Measurements from ENCODE around the gene ANKRD61. TPM values are rescaled to one million over a fixed set of nuclear protein-coding genes. Genes with fewer than 3 reads are reported as not detected.
"Not testable (repeated sequence)": the region's sequence is repeated elsewhere in the genome, so short reads cannot be mapped to it uniquely, and the experiment has no call there.

The ANKRD61 gene
- total RNA-seq, 2 donors from 2014 or later, result not detected

DNA sequence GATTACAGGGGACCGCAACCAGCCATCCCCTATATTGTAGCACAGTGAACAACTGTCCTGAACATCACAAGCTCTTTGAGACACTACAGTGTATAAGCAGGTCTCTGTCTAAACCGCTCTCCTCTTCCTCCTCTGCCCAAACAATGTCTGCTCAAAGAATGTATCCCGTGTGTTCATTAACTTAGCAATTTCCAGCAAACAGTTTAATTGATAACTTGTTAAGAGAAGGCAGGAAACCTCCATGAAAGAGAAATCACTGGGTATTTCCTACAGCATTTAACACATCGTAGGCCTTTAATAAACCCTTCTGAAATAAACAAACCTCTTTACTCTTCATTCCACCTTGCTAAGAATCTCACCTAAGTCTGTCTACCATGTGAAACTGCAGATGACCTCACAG is 23.8 kb upstream of the ANKRD61 start:
- Mint-ChIP-seq H3K36me3 (ENCODE audit: low read depth) (peaks cover 15% of the 10 kb centered on the region), H3K9me3 (no peaks in the 10 kb centered on the region), H3K27me3 (ENCODE audit: insufficient read depth) (no peaks in the 10 kb centered on the region), H3K4me1 (peaks cover 11% of the 10 kb centered on the region), H3K27ac (peak overlapping the region; percentile 71), H3K4me3 (peak overlapping the region; percentile 85)
- Histone ChIP-seq H3K4me1 (ENCODE audit: control insufficient read depth, insufficient read depth, low read length) (no peaks in the 10 kb centered on the region), H3K36me3 (ENCODE audit: control insufficient read depth, insufficient read depth, low read length) (peaks cover 22% of the 10 kb centered on the region), H3K9me3 (ENCODE audit: control insufficient read depth, low read length) (no peaks in the 10 kb centered on the region), H3K9ac (ENCODE audit: extremely low read depth, low read length, poor library complexity, severe bottlenecking) (no peak overlapping the region), H3K27ac (ENCODE audit: low read depth, low read length) (no peak overlapping the region), H3K4me3 (ENCODE audit: low read length) (peak overlapping the region; percentile 89), H3K27me3 (ENCODE audit: control insufficient read depth, insufficient read depth, low read length, poor library complexity, severe bottlenecking) (no peaks in the 10 kb centered on the region)
- DNase-seq, result no peak
- TF ChIP-seq CTCF (conservative IDR thresholded peaks at IDR 0.05), result no peak
- WGBS, 2 experiments (ENCODE audit: insufficient coverage in 1 of 2, insufficient read length in 1 of 2), result 96 to 97% methylated on average over 3 to 4 of the region's 4 CpGs

- Mint-ChIP-seq H3K27ac (peak overlapping the region; percentile 97), H3K4me3 (peak overlapping the region; percentile 85), H3K36me3 (ENCODE audit: low read depth) (peaks cover 17% of the 10 kb centered on the region), H3K4me1 (peaks cover 17% of the 10 kb centered on the region)
- DNase-seq; H3K27ac ChIP-seq (ENCODE audit: low read depth, low read length); H3K9me3 Mint-ChIP-seq; H3K27me3 Mint-ChIP-seq (ENCODE audit: insufficient read depth); H3K4me1 ChIP-seq (ENCODE audit: control insufficient read depth, insufficient read depth, low read length); H3K27me3 ChIP-seq (ENCODE audit: control insufficient read depth, insufficient read depth, low read length, poor library complexity, severe bottlenecking); H3K9me3 ChIP-seq (ENCODE audit: control insufficient read depth, low read length): not testable (repeated sequence)
- Histone ChIP-seq H3K9ac (ENCODE audit: extremely low read depth, low read length, poor library complexity, severe bottlenecking) (peak overlapping the region; percentile 86), H3K4me3 (ENCODE audit: low read length) (peak overlapping the region; percentile 89), H3K36me3 (ENCODE audit: control insufficient read depth, insufficient read depth, low read length) (peaks cover 19% of the 10 kb centered on the region)
- WGBS, 2 experiments (ENCODE audit: insufficient coverage in 1 of 2, insufficient read length in 1 of 2), result 63 to 72% methylated on average over 10 to 23 of the region's 27 CpGs
These were observed 23.2 kb upstream of the ANKRD61 start for GRCh38 chr7:6007835-6008590.

GRCh38 chr7:6008668-6009611 is 22.2 kb upstream of the ANKRD61 start, which contains the start of the genes AIMP2 and PMS2:
AIMP2 (plus strand) TSS chr7:6009272; CDS start chr7:6009364, 92 bp downstream.
PMS2 (minus strand) TSS chr7:6009049; CDS start chr7:6009019, 30 bp downstream.
- peak within 1 kb of the TSS; percentile 85 for H3K4me3 Mint-ChIP-seq
- H3K9me3 Mint-ChIP-seq, result no peaks in the 10 kb centered on the region
- Histone ChIP-seq H3K36me3 (ENCODE audit: control insufficient read depth, insufficient read depth, low read length) (peaks cover 16% of the 10 kb centered on the region), H3K27me3 (ENCODE audit: control insufficient read depth, insufficient read depth, low read length, poor library complexity, severe bottlenecking) (no peaks in the 10 kb centered on the region), H3K4me1 (ENCODE audit: control insufficient read depth, insufficient read depth, low read length) (no peaks in the 10 kb centered on the region), H3K9ac (ENCODE audit: extremely low read depth, low read length, poor library complexity, severe bottlenecking) (peak within 1 kb of the TSS; percentile 86), H3K27ac (ENCODE audit: low read depth, low read length) (peak within 1 kb of the TSS; percentile 92), H3K9me3 (ENCODE audit: control insufficient read depth, low read length) (no peaks in the 10 kb centered on the region), H3K4me3 (ENCODE audit: low read length) (peak within 1 kb of the TSS; percentile 89)
- H3K27ac Mint-ChIP-seq, result peak within 1 kb of the TSS; percentile 97
- peak; percentile 100 for DNase-seq
- H3K36me3 Mint-ChIP-seq (ENCODE audit: low read depth), result peaks cover 18% of the 10 kb centered on the region
- H3K4me1 Mint-ChIP-seq, result peaks cover 18% of the 10 kb centered on the region
- TF ChIP-seq CTCF (conservative IDR thresholded peaks at IDR 0.05), result peak; percentile 15
- 0% methylated on average over 34 to 84 of the region's 84 CpGs for WGBS, 2 experiments (ENCODE audit: insufficient coverage in 1 of 2, insufficient read length in 1 of 2)
- H3K27me3 Mint-ChIP-seq (ENCODE audit: insufficient read depth), result no peaks in the 10 kb centered on the region

DNA sequence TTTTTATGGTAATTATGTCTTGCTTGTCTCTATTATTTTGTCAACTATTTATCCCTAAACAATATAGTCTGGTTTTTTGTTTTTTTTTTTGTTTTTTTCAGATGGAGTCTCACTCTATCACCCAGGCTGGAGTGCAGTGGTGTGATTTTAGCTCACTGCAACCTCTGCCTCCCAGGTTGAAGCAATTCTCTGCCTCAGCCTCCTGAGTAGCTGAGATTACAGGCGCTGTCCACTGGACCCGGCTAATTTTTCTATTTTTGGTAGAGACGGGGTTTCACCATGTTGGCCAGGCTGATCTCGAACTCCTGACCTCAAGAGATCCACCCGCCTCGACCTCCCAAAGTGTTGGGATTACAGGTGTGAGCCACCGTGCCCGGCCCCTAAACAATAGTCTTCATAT is 20.8 kb upstream of the ANKRD61 start:
- peak overlapping the region; percentile 85 for H3K4me3 Mint-ChIP-seq
- peak overlapping the region; percentile 77 for H3K4me3 ChIP-seq (ENCODE audit: low read length)
- H3K36me3 ChIP-seq (ENCODE audit: control insufficient read depth, insufficient read depth, low read length), result peaks cover 25% of the 10 kb centered on the region
- H3K27ac ChIP-seq (ENCODE audit: low read depth, low read length); H3K9me3 Mint-ChIP-seq; H3K9me3 ChIP-seq (ENCODE audit: control insufficient read depth, low read length); H3K4me1 ChIP-seq (ENCODE audit: control insufficient read depth, insufficient read depth, low read length); DNase-seq; H3K27me3 Mint-ChIP-seq (ENCODE audit: insufficient read depth); H3K27me3 ChIP-seq (ENCODE audit: control insufficient read depth, insufficient read depth, low read length, poor library complexity, severe bottlenecking): not testable (repeated sequence)
- H3K9ac ChIP-seq (ENCODE audit: extremely low read depth, low read length, poor library complexity, severe bottlenecking), result peak overlapping the region; percentile 86
- 90 to 94% methylated on average over 6 to 8 of the region's 8 CpGs for WGBS, 2 experiments (ENCODE audit: insufficient coverage in 1 of 2, insufficient read length in 1 of 2)
- H3K36me3 Mint-ChIP-seq (ENCODE audit: low read depth), result peaks cover 19% of the 10 kb centered on the region
- H3K4me1 Mint-ChIP-seq, result peaks cover 18% of the 10 kb centered on the region
- peak overlapping the region; percentile 97 for H3K27ac Mint-ChIP-seq

All from endodermal cell (in vitro differentiated cells).